Lower leg skin (tissue), 3 donors: ENCODE data around the gene CLTCL1.

Experiments
- POLR2A ChIP-seq, 2 donors: fragments of 450-650 bp; IDR thresholded peaks; one replicate each; pipeline ENCODE4 v1.6.1; 2016 to 2017; ENCODE audit warnings: antibody characterized with exemption in 2 of 2, mild to moderate bottlenecking in 1 of 2, moderate library complexity in 1 of 2
- TF ChIP-seq, protein P1 (sequence below), 3 donors: fragments of 450-650 bp; IDR thresholded peaks; one replicate each; pipeline ENCODE4 v1.5.1; 2016; ENCODE audit warnings: antibody characterized with exemption in 3 of 3, mild to moderate bottlenecking in 3 of 3, moderate library complexity in 2 of 3

DNA sequence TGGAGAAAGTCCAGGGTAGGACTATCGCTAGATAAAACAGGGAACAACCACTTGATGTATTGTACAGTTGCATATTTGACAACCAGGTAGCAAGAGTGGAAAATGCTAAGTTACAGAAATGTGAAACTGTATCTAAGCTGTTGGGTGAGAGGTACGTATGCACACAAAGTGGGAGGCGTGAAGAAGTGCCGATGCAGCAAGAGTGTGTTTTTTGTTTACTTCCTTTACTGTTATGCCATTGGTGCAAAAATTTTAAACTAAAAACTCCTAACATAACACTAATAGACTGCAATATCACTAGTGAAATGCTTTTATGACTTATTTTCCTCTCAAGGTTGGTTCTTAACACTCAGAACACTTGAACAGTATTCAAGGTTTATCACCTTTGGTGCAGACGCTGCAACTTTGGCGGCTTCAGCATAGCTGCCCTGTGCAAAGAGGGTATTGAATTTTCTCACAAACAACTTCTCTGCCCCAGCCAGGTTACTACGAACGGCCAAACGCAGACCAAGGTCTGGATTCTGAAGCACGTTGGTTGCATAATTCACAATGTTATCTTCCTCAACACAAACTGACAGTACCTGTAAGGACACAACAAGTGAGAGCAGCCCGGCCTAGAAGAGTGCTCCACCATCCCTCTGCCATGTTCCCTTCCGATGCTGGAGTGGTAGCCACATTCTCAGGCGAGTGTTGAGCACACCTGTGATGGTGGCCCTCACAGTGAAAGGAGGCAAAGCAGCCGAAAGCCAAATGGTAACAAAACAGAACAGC is 57.2 kb downstream of the CLTCL1 start:
- TF ChIP-seq, protein P1, sequence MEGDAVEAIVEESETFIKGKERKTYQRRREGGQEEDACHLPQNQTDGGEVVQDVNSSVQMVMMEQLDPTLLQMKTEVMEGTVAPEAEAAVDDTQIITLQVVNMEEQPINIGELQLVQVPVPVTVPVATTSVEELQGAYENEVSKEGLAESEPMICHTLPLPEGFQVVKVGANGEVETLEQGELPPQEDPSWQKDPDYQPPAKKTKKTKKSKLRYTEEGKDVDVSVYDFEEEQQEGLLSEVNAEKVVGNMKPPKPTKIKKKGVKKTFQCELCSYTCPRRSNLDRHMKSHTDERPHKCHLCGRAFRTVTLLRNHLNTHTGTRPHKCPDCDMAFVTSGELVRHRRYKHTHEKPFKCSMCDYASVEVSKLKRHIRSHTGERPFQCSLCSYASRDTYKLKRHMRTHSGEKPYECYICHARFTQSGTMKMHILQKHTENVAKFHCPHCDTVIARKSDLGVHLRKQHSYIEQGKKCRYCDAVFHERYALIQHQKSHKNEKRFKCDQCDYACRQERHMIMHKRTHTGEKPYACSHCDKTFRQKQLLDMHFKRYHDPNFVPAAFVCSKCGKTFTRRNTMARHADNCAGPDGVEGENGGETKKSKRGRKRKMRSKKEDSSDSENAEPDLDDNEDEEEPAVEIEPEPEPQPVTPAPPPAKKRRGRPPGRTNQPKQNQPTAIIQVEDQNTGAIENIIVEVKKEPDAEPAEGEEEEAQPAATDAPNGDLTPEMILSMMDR (IDR thresholded peaks at IDR 0.05): no peak
- no peak for TF ChIP-seq POLR2A (IDR thresholded peaks at IDR 0.05)
